ENCODE results near the gene HBG1. TPM values are rescaled to one million over a fixed set of nuclear protein-coding genes. Genes with fewer than 3 reads are reported as not detected.
"Not testable (repeated sequence)": the region's sequence is repeated elsewhere in the genome, so short reads cannot be mapped to it uniquely, and the experiment has no call there.

Gene HBG1
- total RNA-seq (2014; rRNA removed; shearing (Covaris generic)) = 0.31 TPM in 1 of 2 replicates, not detected in the other
- not detected in 2 replicates for polyA plus RNA-seq (2015; cell fraction: cytosol; rRNA removed)
- polyA plus RNA-seq (2015; cell fraction: nucleus; rRNA removed) = not detected in 2 replicates

GRCh38 chr11:5249807-5250396, at the start of gene HBG1:
Gene HBG1 (minus strand): TSS chr11:5249857. CDS start chr11:5249804, 53 bp downstream.
- DNase-seq (ENCODE audit: low read depth) = not testable (repeated sequence)

GRCh38 chr11:5298451-5298850, 48.8 kb upstream of the HBG1 start:
- DNase-seq (ENCODE audit: low read depth) = no peak

- DNase-seq (ENCODE audit: low read depth) = no peak
Measured at GRCh38 chr11:5297721-5298323, 48.2 kb upstream of the HBG1 start.

GRCh38 chr11:5294342-5294995, 44.8 kb upstream of the HBG1 start:
- not testable (repeated sequence) for DNase-seq (ENCODE audit: low read depth)

GRCh38 chr11:5293028-5293427, 43.4 kb upstream of the HBG1 start:
- DNase-seq (ENCODE audit: low read depth) = peak; percentile 46

GRCh38 chr11:5291207-5291838, 41.7 kb upstream of the HBG1 start:
- peak; percentile 47 for DNase-seq (ENCODE audit: low read depth)

- DNase-seq (ENCODE audit: low read depth) = no peak
Measured at GRCh38 chr11:5290106-5290505, 40.4 kb upstream of the HBG1 start.

GRCh38 chr11:5289696-5290095, 40.0 kb upstream of the HBG1 start:
- peak; percentile 44 for DNase-seq (ENCODE audit: low read depth)

GRCh38 chr11:5288906-5289550, 39.4 kb upstream of the HBG1 start:
- peak; percentile 36 for DNase-seq (ENCODE audit: low read depth)

- peak; percentile 66 for DNase-seq (ENCODE audit: low read depth)
Measured at GRCh38 chr11:5288108-5288905, 38.6 kb upstream of the HBG1 start.

- DNase-seq (ENCODE audit: low read depth) = no peak
Measured at GRCh38 chr11:5286901-5287300, 37.2 kb upstream of the HBG1 start.

GRCh38 chr11:5286351-5286750, 36.7 kb upstream of the HBG1 start:
- no peak for DNase-seq (ENCODE audit: low read depth)

- DNase-seq (ENCODE audit: low read depth) = no peak
Measured at GRCh38 chr11:5285703-5286340, 36.2 kb upstream of the HBG1 start.

- no peak for DNase-seq (ENCODE audit: low read depth)
Measured at GRCh38 chr11:5284637-5285036, 35.0 kb upstream of the HBG1 start.

GRCh38 chr11:5283882-5284281, 34.2 kb upstream of the HBG1 start:
- DNase-seq (ENCODE audit: low read depth) = no peak

- DNase-seq (ENCODE audit: low read depth) = no peak
Measured at GRCh38 chr11:5283086-5283485, 33.4 kb upstream of the HBG1 start.

GRCh38 chr11:5282628-5283027, 33.0 kb upstream of the HBG1 start:
- no peak for DNase-seq (ENCODE audit: low read depth)

GRCh38 chr11:5281596-5281995, 31.9 kb upstream of the HBG1 start:
- DNase-seq (ENCODE audit: low read depth) = no peak

- peak; percentile 99 for DNase-seq (ENCODE audit: low read depth)
Measured at GRCh38 chr11:5280582-5281102, 31.0 kb upstream of the HBG1 start.
